ENCODE measurements around the gene PEA15.
A peak's percentile ranks its signal among the peaks of the same experiment; 100 is the strongest.

PEA15 gene

DNA sequence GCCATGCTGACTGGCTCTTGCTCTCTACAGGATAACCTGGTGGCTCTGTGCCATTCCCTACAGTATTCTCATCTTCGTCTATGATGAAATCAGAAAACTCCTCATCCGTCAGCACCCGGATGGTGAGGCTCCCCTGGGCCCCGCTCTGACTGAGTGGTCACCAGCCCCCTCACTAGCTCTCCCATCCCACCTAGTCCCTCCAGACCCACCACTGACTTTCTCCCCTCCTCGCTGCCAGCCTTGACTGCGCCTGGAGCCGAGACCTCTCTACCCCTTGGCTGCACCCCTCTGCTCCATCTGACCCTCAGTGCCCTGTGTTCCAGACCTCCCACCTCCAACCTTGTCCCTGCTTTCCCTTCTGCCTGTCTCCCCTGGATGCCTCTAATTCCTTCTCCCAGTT is 18.9 kb upstream of the PEA15 start:
- DNase-seq = no peak

DNA sequence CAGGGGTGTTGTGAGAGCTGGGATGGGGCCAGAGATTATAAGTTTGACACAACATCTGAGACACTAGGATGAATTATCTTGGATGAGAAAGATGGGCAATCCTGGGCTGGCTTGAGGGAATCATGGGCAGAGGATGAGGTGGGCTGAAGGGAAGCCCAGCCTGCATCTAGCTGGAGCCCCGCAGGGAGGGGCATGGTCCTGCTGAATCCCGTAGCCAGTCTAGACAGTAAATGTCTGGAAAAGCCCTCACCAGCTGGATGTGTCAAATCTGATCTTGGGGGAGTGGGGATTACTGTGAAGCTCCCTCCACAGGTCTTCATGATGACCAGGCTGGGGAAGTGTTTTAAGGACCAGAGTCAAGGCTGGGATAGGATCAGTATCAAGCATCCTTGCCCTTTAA is 18.5 kb upstream of the PEA15 start:
- no peak for DNase-seq

DNA sequence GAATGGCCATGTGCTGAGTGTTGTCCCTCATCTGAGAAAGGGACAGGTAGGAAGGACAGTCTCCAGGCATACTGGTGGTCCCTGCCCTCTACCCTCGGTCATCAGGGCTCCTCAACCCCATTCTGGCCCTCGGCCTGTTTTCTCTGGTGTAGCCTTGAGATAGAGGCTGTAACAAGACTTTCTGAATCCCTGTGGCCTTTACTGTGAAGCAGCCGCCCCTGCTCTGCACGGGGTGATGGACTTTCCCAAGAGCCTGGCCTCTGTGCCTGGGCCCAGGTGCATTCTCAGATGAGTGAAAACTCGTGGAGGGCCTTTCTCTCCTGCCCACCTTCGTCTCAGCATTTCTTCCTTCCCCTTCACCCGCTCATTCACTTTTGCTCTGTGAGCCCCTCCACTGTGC is 17.8 kb upstream of the PEA15 start:
- DNase-seq = no peak

DNA sequence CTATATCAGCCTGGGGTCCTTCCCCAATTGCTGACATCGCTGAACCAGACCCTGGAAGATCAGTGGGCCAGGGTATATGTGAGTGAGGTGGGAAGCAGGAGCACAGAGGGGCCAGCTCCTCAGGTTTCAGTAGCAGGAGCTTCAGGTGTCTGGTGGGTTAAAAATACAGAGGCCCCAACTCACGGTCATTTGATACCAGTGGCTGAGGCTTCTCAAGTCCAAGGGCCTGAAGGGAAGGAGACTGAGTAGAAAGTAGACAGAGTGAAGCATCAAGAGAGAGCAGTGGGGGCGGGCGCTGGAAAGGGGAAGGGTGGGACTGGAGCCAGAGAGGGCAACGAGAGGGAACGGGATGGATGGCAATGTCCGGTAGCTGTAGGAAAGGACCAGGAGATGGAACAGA is 16.8 kb upstream of the PEA15 start:
- DNase-seq = no peak

DNA sequence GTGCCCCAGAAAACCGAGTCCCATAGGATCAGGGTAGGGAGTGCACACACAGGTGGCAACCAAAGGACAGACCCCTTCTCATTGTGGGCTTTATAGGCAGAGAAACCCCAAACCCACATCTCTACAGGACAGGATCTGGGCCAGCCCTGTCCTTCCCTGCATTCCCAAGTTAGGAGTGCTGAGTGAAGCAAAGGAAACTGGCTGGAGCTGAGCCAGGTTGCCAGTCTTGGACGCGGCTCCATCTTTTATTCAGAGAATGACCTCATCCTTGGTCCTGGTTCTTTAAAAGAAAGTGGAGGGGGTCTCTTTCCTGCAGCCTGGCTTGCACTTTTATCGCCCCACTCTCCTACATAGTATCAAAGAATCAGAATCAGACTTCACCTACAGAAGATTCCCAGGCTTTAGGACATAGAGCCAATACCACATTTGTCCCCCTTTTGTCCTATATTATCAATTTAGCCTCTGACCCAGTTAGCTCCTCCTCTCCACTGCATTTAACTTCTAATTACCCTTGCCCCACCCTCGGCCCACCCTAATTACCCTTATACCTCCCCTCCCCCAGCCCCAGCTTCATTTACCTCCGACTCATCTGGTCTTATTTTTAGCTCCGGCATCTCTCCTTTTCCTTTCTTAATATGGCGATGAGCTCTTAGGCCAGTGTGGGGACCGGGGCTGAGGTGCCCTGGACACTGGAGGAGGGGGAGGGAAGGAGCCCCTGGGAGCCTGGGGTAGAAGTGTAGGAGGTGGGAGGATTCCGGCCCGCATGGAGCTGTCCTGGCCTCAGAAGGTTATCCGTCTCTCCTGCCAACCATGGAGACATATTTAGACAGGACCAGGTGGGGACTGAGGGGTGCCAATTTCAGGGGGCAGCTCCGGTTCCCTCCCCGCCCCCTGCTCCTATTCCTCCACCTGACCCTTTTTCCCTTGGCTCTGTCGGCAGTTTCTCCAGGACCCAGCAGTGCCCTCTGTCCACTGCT is 15.2 kb upstream of the PEA15 start, which contains the start of gene CASQ1:
TSS of gene CASQ1 (plus strand) at position 927 of the 977 bp plus-strand sequence. CDS start 177 bp downstream, outside the sequence.
- DNase-seq = no peak

DNA sequence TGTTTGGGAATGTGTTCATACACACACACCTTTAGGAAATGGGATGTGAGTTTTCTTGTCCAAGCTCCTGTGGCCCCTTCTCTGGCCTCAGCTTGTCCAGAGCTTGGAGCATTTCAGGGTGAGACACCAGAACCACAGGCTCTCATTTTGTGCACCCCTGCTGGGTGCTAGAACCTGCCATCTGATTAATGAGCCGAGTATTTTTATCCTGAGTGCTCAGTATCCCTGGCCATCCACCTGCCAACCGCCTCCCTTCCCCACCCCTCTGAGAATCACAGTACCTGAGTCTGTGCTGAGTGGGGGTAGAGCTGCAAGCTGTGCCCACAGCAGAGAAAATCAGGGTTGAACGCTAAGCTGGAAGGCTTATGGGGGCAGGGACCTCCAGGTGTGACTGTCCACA is 13.4 kb upstream of the PEA15 start:
- DNase-seq = no peak

DNA sequence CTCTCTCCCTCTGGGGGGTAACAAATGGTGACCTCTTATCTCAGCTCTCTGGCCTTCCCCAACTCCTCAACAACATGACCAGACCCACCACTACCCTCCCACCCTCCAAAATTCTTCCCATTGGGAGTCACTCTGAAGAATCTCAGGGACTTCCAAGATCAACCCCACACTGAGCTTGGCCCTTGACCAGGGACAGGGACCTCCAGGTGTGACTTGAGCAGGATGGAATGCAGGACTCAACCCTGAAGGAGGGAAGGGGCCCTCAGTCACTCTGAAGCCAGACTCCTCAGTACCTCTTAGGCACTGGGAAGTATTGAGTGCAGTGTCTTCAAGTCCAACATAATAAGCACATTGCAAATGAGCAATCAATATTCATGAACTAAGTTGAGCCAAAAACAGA is 12.9 kb upstream of the PEA15 start:
- DNase-seq = no peak

DNA sequence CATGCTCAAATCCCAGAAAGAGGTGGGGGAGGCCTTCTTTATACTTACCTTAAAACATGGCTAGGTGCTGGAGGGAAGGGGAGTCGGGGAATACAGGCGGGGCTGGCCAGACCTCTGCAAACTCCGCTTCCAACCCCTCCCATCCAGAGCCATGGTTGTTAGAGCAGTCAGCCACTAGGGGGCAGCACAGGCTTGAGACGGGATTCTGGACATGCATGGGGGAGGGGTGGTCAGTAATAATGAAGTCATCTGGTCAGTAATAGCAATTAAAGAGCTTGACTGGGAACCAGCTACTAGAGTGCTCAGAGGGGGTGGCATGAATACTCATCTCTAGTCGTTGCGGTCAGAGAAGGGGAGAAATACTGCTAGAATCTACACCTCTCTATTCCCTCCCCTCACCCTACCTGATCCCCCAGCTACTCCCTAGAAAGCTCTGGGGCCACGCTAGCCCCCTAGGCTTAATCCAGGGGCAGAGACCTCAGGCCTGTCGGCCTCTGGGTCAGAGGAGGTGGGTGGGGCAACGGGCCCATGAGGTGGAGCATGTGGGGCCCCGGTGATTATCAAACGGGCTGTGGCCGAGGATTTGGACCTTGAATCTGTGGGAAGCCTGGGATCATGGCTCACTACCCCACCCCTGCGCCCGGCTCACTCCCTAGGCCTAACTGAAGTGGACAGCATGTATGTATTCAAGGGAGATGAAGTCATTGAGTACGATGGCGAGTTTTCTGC is 11.9 kb upstream of the PEA15 start:
- DNase-seq = peak; percentile 77 to 82

DNA sequence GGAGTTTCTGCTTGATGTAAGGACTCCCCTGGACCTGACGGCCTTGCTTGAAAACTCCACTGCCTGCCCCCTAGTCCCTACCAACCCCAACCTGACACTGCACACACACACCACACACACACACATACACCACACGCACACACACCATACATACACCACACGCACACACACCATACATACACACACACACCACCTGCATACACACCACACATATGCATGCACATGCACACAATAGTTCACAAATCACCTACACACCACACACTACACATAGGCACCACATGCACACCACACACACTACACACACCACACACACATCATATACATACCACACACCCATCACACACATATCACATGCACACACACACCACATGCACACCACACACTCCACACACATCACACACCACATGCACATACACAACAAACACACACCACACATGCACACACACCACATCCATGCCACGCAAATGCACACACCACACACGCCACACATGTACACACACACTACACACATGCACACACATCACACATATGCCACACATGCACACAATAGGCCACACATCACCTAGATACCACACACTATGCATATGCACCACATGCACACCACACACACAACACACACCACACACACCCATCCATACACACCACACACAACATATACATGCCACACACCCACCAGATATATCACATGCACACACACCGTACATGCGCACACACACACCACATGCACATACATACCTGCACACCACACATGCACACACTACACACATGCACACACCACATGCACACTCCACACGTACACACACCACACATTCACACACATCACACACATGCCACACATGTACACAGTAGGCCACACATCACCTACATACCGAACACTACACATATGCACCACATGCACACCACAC is 11.1 kb upstream of the PEA15 start:
- no peak for DNase-seq

DNA sequence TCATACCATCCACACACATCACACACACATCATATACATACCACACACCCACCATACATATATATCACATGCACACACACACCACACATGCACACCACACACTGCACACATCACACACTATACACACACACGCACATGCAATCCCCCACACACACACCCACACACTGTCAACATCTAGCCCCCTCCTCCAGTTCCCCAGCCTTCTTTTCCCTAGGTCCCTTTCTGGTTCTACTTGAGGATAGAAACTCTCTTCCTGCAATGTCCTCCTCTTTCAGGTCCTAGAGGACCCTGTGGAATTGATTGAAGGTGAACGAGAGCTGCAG is 10.5 kb upstream of the PEA15 start:
- DNase-seq = no peak

DNA sequence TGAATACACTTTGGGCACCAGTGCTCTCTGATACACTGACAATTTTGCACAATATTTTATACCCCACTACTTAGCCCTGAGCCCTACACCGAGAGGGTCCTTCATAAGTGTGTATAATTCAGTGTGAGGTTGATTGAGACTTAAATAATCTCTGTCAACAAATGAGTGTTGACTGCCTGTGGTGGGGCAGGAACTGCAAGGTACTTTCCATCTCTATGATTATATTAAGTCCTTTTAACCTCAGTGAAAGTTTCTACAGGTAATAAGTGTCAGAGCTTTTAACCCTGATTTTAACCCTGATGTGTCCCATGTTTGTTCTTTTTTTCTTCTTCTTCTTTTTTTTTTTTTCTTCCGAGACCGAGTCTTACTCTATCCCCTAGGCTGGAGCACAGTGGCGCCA is 9.0 kb upstream of the PEA15 start:
- DNase-seq = no peak

DNA sequence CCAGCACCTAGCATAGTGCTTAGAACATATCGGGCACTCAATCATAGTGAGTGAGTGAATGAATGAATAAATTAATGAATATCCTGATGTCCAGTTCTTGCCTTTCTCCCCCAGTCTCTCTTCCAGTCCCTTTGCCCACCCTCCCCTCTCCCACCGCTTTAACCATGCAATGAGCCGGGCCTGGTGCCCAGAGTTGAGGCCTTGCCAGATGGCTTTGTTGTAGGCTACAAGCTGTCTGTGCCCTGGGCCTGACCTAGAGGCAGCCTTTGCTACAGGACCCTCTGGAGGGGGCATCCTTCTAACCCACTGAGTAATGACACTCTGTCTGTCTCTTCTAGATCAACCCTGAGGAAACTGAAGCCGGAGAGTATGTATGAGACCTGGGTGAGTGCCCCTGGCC is 8.0 kb upstream of the PEA15 start:
- DNase-seq = no peak

DNA sequence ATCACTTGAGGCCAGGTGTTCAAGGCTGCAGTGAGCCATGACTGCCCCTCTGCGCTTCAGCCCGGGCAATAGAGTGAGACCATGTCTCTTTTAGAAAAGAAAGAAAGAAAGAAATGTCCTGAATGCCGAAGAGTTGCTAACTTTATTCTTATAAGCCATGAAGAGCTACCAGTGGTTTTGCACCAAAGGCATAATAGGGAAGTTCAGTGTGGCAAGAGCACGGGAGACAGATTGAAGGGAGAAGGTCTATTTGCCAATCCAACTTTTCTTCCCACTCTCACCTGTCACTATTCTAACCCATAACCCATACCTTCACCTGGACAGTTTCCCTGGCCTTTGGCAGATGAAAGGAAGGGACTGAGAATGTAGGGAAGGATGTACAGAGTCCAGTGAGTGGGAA is 4.4 kb upstream of the PEA15 start:
- DNase-seq = no peak

DNA sequence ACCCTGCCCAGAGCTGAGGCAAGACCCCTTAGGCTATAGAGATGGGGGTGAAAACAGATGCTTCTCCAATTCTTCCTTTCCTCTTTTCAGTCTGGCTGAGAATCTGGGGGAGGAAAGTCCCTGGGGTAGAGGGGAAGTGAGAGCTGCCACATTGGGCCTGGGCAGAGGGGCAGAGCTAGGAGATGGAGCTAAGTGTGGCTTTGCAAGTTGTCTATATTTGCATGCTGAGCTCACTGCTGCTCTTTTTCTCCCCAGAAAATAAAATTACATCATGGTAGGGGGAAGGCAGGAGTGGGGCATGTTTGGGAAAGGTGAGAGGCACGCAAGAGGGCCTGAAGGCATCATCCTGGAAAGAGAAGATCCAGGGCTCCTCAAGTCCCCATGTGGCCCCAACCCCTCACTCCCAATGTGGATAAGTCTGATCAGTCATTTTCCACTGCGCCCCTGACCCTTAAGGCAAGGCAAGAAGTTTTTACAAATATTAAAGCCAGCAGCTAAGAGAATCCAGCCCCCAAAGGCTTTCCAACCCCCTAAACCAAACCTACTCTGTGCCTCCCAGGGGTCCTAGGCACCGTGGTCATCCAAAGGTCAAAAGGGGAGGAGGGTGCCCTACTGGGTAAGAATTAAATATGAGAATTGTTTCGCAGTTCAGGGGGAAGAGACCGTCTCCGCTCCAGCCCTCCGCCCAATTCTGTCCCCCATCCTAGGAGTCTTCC is 500 bp upstream of the PEA15 start:
- no peak for DNase-seq

DNA sequence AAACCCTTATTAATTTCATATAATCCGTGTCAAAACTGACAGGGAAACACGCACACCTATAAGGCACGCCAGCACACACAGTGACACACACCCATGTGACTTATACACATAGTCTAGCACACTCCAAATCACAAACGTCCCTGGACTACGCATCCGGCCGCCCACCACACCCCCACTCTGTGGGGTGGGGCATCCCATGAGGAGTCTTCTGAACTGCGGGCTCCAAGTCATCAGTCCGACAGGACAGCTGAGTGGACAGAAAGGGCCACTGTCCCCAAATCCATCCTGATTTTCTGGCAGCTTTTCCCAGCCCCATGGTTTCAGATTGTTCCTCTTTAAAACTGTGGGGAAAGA is 829 bp downstream of the PEA15 start:
- DNase-seq = no peak

DNA sequence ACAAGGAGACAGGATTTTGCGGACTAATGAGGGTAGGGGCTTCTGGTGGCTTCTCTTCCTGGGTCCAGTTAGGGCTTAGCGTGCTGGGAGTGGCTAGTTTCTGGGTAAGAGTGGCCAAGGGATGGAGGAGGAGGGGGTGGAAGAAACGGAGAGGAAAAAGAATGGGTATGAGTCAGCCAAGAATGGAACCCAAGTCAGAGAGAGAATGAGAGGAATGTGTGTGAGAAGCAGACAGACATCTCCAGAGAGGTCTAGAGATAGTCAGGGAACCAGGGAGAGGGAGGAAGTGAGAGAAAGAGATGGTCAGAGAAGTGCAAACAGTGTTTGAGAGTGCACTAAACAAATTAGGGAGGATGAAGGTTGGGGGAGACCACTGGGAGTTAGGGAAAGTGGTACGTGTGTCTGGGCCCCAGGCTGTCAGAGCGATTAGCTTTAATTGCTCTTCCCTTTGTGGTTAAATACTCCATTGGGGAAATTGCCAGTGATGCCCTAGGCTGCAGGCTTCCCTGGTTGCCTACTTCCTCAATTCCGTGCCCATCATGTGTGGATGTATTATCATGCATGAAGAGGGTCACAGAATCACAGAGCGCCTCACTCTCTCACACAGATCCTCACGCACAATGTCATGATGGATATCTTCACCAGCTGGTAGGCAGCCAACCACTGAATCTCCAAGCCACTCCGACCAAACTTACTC is 1.4 kb downstream of the PEA15 start:
- DNase-seq = no peak

DNA sequence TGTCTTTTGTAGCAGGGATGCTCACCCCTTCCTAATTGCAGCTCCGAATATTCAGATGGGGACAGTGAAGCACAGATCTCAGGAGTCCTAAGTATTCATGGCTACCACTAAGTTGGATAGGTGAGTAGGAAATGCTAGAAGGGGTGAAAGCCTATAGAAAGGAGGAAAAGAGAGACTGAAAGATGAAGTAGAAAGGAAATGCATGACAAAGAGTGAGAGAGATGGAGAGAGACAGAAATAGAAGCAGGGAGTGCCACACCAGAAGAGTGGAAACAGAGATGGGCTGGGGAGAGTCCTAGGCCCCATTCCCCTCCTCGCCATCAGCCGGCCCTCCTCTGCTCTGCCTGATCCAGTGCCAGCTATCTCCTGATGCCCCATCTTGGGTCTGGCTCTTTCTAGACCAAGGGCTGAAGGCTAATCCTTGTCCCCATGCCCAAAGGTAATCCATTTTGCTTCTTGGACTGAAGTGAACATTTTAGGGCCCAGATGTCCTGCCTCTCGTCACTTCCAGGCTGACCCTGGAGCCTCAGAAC is 2.0 kb downstream of the PEA15 start:
- no peak for DNase-seq

DNA sequence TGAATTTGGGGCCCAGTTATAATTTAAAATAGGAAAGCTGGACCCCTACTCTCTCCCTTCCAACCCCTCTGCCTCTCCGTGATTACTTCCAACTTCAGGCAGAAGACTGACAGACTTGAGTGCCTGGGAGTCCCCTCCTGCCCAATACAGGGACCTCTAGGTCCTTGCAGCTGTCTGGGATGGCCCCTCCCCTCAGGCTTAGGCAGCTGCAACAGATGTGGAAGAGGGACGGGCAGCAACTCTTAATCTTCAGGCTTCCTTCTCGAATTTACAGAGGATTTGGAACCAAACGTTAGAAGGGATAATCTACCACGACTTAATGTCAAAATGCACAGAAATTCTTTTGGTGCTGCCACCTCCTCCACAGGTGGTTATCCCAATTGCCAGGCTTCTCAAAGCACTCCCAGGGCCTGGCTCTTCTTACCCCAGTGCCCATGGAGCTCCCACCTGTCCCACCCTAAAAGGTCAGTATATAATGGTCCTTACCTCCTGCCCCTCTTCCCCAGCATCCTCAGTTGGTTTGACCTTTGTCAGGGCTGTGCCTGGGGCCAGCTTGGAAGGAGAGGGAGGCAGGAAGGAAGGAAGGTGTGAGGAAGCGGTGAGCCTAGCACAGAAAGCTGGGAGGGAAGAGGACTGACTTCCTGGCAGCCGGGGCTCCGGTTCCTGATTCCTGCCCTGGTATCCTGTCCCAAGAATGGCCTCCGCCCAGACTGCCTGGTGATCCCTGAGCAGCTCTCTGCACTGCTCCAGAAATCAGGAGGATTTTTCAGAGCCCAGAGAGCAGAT is 2.8 kb downstream of the PEA15 start:
- no peak for DNase-seq

DNA sequence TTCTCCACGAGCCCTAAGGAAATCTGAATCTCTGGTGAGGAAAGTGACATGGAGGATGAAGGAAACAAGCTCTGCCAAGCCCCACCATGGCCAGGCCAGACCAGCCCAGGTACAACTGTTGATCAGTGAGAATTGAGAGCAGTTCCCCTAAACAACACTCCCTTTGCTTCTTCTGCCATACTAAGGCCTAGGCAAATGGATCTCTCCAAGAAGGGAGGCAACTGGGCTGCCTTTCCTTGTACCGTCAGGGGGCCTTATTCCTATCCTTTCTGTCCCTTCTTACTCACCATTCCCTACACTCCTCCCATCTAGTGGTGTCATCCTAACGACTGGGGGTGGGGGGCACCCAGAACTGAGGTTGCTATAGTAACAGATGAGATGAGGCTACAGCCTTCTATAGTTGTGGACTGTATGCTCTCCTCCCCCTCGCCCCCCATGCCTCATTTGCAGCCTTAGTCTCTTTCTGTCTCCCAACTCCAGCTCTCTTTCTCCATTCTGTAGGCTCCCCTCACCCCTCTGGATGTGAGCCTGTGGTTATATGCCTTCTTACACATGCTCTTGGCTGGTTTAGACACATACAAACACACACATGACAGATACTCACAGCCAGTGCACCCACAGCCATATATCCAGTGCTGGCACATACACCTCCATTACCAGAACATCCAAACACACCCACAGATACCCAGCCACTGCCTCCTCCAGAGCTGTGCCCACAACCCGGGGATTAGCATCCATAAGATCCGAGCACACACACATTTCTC is 3.6 kb downstream of the PEA15 start:
- no peak for DNase-seq

All from NCI-H187 (cell line).